Loucy (cell line): ENCODE data around the gene CA7.

ENCODE experiments used
- CTCF ChIP-seq: fragments of 200-600 bp; sonication (generic); conservative IDR thresholded peaks from 2 replicates; pipeline ENCODE4 v1.5.1; 2014; ENCODE audit warnings: mild to moderate bottlenecking, antibody characterized with exemption, low read length
- EZH2phosphoT487 ChIP-seq: fragments of 200-600 bp; IDR thresholded peaks from 2 replicates; pipeline ENCODE4 v1.6.1; 2018; ENCODE audit warnings: antibody characterized with exemption, mild to moderate bottlenecking, moderate library complexity, borderline replicate concordance

GRCh38 chr16:66811043-66811442 lies 33.2 kb upstream of the CA7 start:
- TF ChIP-seq CTCF = no peak
- TF ChIP-seq EZH2phosphoT487 = no peak
